ENCODE results near the gene UBE2J2.

The UBE2J2 gene

GRCh38 chr1:1213345-1214265, 60.0 kb downstream of the UBE2J2 start, which contains the start of gene TNFRSF4:
Gene TNFRSF4 (minus strand): TSS chr1:1214153. CDS start chr1:1214127, 26 bp downstream.
- H2AFZ ChIP-seq (ENCODE audit: low read length): no peak within 1 kb of the TSS
- no peaks in the 10 kb centered on the region for H3K79me2 ChIP-seq (ENCODE audit: insufficient read depth, low read length)
- H3K27ac ChIP-seq (ENCODE audit: low read depth, low read length, poor library complexity, severe bottlenecking): no peak within 1 kb of the TSS
- no peak within 1 kb of the TSS for H3K4me3 ChIP-seq (ENCODE audit: low read depth, low read length, poor library complexity, severe bottlenecking)
- peaks cover 28% of the 10 kb centered on the region for H3K36me3 ChIP-seq (ENCODE audit: insufficient read depth, low read length)
- no peak within 1 kb of the TSS for H3K4me2 ChIP-seq (ENCODE audit: low read length)
- TF ChIP-seq CTCF (IDR thresholded peaks at IDR 0.05; ENCODE audit: low read length): no peak
- TF ChIP-seq EZH2 (IDR thresholded peaks at IDR 0.05; ENCODE audit: borderline replicate concordance, low read length): no peak
- no peaks in the 10 kb centered on the region for H4K20me1 ChIP-seq (ENCODE audit: insufficient read depth, low read length)
- H3K9me3 ChIP-seq (ENCODE audit: low read length): no peaks in the 10 kb centered on the region
- H3K27me3 ChIP-seq (ENCODE audit: insufficient read depth, low read length): 0 out of 2 replicates have a peak, but pooled peaks cover 8% of the 10 kb centered on the region
- peaks cover 9% of the 10 kb centered on the region for H3K4me1 ChIP-seq (ENCODE audit: insufficient read depth, low read length, severe bottlenecking)
- no peak within 1 kb of the TSS for H3K9ac ChIP-seq (ENCODE audit: low read length)
- H3F3A ChIP-seq (ENCODE audit: insufficient read depth, low read length): no peaks in the 10 kb centered on the region
- no peaks in the 10 kb centered on the region for H3K9me2 ChIP-seq (ENCODE audit: low read depth, low read length)

- H3F3A ChIP-seq (ENCODE audit: insufficient read depth, low read length): no peaks in the 10 kb centered on the region
- no peak overlapping the region for H3K4me3 ChIP-seq (ENCODE audit: low read depth, low read length, poor library complexity, severe bottlenecking)
- H3K27me3 ChIP-seq (ENCODE audit: insufficient read depth, low read length): 0 out of 2 replicates have a peak, but pooled peaks cover 8% of the 10 kb centered on the region
- H3K4me2 ChIP-seq (ENCODE audit: low read length): no peak overlapping the region
- peaks cover 9% of the 10 kb centered on the region for H3K4me1 ChIP-seq (ENCODE audit: insufficient read depth, low read length, severe bottlenecking)
- TF ChIP-seq EZH2 (IDR thresholded peaks at IDR 0.05; ENCODE audit: borderline replicate concordance, low read length) (no peak), CTCF (IDR thresholded peaks at IDR 0.05; ENCODE audit: low read length) (no peak)
- no peak overlapping the region for H3K27ac ChIP-seq (ENCODE audit: low read depth, low read length, poor library complexity, severe bottlenecking)
- no peak overlapping the region for H2AFZ ChIP-seq (ENCODE audit: low read length)
- no peaks in the 10 kb centered on the region for H3K79me2 ChIP-seq (ENCODE audit: insufficient read depth, low read length)
- no peak overlapping the region for H3K9ac ChIP-seq (ENCODE audit: low read length)
- H4K20me1 ChIP-seq (ENCODE audit: insufficient read depth, low read length): no peaks in the 10 kb centered on the region
- H3K9me2 ChIP-seq (ENCODE audit: low read depth, low read length): no peaks in the 10 kb centered on the region
- H3K9me3 ChIP-seq (ENCODE audit: low read length): no peaks in the 10 kb centered on the region
- peaks cover 21% of the 10 kb centered on the region for H3K36me3 ChIP-seq (ENCODE audit: insufficient read depth, low read length)
Measured at GRCh38 chr1:1212780-1213344, 60.8 kb downstream of the UBE2J2 start.

GRCh38 chr1:1211541-1212441, 61.9 kb downstream of the UBE2J2 start:
- no peaks in the 10 kb centered on the region for H3F3A ChIP-seq (ENCODE audit: insufficient read depth, low read length)
- no peak overlapping the region for H3K9ac ChIP-seq (ENCODE audit: low read length)
- no peaks in the 10 kb centered on the region for H3K9me2 ChIP-seq (ENCODE audit: low read depth, low read length)
- peaks cover 11% of the 10 kb centered on the region for H3K36me3 ChIP-seq (ENCODE audit: insufficient read depth, low read length)
- H3K4me3 ChIP-seq (ENCODE audit: low read depth, low read length, poor library complexity, severe bottlenecking): no peak overlapping the region
- TF ChIP-seq EZH2 (IDR thresholded peaks at IDR 0.05; ENCODE audit: borderline replicate concordance, low read length) (no peak), CTCF (IDR thresholded peaks at IDR 0.05; ENCODE audit: low read length) (no peak)
- H4K20me1 ChIP-seq (ENCODE audit: insufficient read depth, low read length): no peaks in the 10 kb centered on the region
- no peak overlapping the region for H3K27ac ChIP-seq (ENCODE audit: low read depth, low read length, poor library complexity, severe bottlenecking)
- no peak overlapping the region for H2AFZ ChIP-seq (ENCODE audit: low read length)
- no peak overlapping the region for H3K4me2 ChIP-seq (ENCODE audit: low read length)
- no peaks in the 10 kb centered on the region for H3K9me3 ChIP-seq (ENCODE audit: low read length)
- H3K4me1 ChIP-seq (ENCODE audit: insufficient read depth, low read length, severe bottlenecking): peaks cover 5% of the 10 kb centered on the region
- no peaks in the 10 kb centered on the region for H3K79me2 ChIP-seq (ENCODE audit: insufficient read depth, low read length)
- H3K27me3 ChIP-seq (ENCODE audit: insufficient read depth, low read length): peaks cover 8% of the 10 kb centered on the region; the same call in 1 of the 2 replicates
